ENCODE measurements around the gene ZNF236.

The ZNF236 gene

GRCh38 chr18:76956648-76957047 is 134.3 kb downstream of the ZNF236 start:
- DNase-seq (ENCODE audit: low read depth), result no peak
- TF ChIP-seq, protein P1, sequence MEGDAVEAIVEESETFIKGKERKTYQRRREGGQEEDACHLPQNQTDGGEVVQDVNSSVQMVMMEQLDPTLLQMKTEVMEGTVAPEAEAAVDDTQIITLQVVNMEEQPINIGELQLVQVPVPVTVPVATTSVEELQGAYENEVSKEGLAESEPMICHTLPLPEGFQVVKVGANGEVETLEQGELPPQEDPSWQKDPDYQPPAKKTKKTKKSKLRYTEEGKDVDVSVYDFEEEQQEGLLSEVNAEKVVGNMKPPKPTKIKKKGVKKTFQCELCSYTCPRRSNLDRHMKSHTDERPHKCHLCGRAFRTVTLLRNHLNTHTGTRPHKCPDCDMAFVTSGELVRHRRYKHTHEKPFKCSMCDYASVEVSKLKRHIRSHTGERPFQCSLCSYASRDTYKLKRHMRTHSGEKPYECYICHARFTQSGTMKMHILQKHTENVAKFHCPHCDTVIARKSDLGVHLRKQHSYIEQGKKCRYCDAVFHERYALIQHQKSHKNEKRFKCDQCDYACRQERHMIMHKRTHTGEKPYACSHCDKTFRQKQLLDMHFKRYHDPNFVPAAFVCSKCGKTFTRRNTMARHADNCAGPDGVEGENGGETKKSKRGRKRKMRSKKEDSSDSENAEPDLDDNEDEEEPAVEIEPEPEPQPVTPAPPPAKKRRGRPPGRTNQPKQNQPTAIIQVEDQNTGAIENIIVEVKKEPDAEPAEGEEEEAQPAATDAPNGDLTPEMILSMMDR (conservative IDR thresholded peaks at IDR 0.05; ENCODE audit: control insufficient read depth, insufficient read depth, low read depth, low read length), result no peak
- H3K4me3 ChIP-seq (ENCODE audit: control insufficient read depth, low read depth, low read length), result no peak overlapping the region

- TF ChIP-seq, protein P1 (conservative IDR thresholded peaks at IDR 0.05; ENCODE audit: control insufficient read depth, insufficient read depth, low read depth, low read length), result no peak
- H3K4me3 ChIP-seq (ENCODE audit: control insufficient read depth, low read depth, low read length), result no peak overlapping the region
- DNase-seq (ENCODE audit: low read depth), result no peak
Observed at GRCh38 chr18:76957384-76958355, 135.3 kb downstream of the ZNF236 start.

- no peak for DNase-seq (ENCODE audit: low read depth)
- TF ChIP-seq, protein P1 (conservative IDR thresholded peaks at IDR 0.05; ENCODE audit: control insufficient read depth, insufficient read depth, low read depth, low read length), result no peak
Observed at GRCh38 chr18:76958692-76959341, 136.5 kb downstream of the ZNF236 start.

GRCh38 chr18:76959605-76960004 is 137.2 kb downstream of the ZNF236 start:
- no peak for DNase-seq (ENCODE audit: low read depth)
- TF ChIP-seq, protein P1 (conservative IDR thresholded peaks at IDR 0.05; ENCODE audit: control insufficient read depth, insufficient read depth, low read depth, low read length), result no peak
- H3K4me3 ChIP-seq (ENCODE audit: control insufficient read depth, low read depth, low read length), result no peak overlapping the region

More at GRCh38 chr18:76958692-76959341, 136.5 kb downstream of the ZNF236 start:
- no peak overlapping the region for H3K4me3 ChIP-seq (ENCODE audit: control insufficient read depth, low read depth, low read length)

GRCh38 chr18:76960528-76961035 is 138.2 kb downstream of the ZNF236 start:
- TF ChIP-seq, protein P1 (conservative IDR thresholded peaks at IDR 0.05; ENCODE audit: control insufficient read depth, insufficient read depth, low read depth, low read length), result no peak
- DNase-seq (ENCODE audit: low read depth), result no peak
- H3K4me3 ChIP-seq (ENCODE audit: control insufficient read depth, low read depth, low read length), result no peak overlapping the region

DNA sequence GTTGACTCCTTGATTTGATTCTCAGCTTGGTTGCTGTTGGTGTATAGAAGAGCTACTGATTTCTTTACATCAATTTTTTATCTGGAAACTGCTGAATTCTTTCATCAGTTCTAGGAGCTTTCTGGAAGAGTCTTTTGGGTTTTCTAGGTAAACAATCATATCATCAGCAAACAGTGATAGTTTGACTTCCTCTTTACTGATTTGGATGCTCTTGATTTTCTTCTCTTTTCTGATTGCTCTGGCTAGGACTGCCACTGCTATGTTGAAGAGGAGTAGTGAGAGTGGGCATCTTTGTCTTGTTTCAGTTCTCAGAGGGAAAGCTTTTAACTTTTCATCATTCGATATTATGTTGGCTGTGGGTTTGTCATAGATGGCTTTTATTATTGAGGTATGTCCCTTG is 140.5 kb downstream of the ZNF236 start:
- TF ChIP-seq, protein P1 (conservative IDR thresholded peaks at IDR 0.05; ENCODE audit: control insufficient read depth, insufficient read depth, low read depth, low read length), result no peak
- no peak for DNase-seq (ENCODE audit: low read depth)

More for the DNA sequence above, 140.5 kb downstream of the ZNF236 start:
- H3K4me3 ChIP-seq (ENCODE audit: control insufficient read depth, low read depth, low read length), result no peak overlapping the region
